A673 (cell line): ENCODE data around the gene MTM1. TPM values are rescaled to one million over a fixed set of nuclear protein-coding genes. Genes with fewer than 3 reads are reported as not detected.

ENCODE experiments used
- Bru-seq: library from RNA; stranded (reverse); fragments of 400-500 nt; gene quantifications from one replicate; lab custom pipeline; 2021; lab: Mats Ljungman, UMichigan
- BruChase-seq, 2 experiments: library from RNA; stranded (reverse); fragments of 400-500 nt; gene quantifications; one replicate each; lab custom pipeline; 2021; lab: Mats Ljungman, UMichigan
- BruUV-seq: library from RNA; stranded (reverse); fragments of 400-500 nt; replicated peaks from 2 replicates; lab custom pipeline; 2021; lab: Mats Ljungman, UMichigan
- CTCF ChIA-PET: fragments of 300-600 bp; sonication (Branson Sonifier 250); formaldehyde crosslinking; loops from one replicate; lab custom pipeline; 2022; ENCODE audit warnings: antibody characterized with exemption; lab: Charles Lee
- POLR2A ChIA-PET: fragments of 300-600 bp; sonication (Branson Sonifier 250); formaldehyde crosslinking; loops from one replicate; lab custom pipeline; 2022; ENCODE audit warnings: antibody characterized with exemption; ENCODE audit not compliant: low non-redundant PET; lab: Charles Lee
- DNase-seq: peaks from one replicate; pipeline ENCODE4 v3.0.0-alpha.2; 2015; ENCODE audit warnings: low spot score
- H3K27ac ChIP-seq: fragments of 200-600 bp; sonication (generic); 2 replicates; pipeline ENCODE4 v1.5.1; 2016; ENCODE audit warnings: mixed run types, low read depth, mild to moderate bottlenecking, mixed read lengths, antibody characterized with exemption, low read length; ENCODE audit not compliant: poor library complexity, severe bottlenecking
- H3K27me3 ChIP-seq: fragments of 200-600 bp; sonication (generic); replicated peaks from 2 replicates; pipeline ENCODE4 v1.6.1; 2017; ENCODE audit warnings: mixed run types, low read depth, mild to moderate bottlenecking, mixed read lengths, antibody characterized with exemption, low read length; ENCODE audit not compliant: insufficient read depth, poor library complexity
- H3K36me3 ChIP-seq: fragments of 200-600 bp; sonication (generic); 2 replicates; pipeline ENCODE4 v1.6.1; 2016; ENCODE audit warnings: mixed run types, mild to moderate bottlenecking, mixed read lengths, antibody characterized with exemption, low read length; ENCODE audit not compliant: insufficient read depth, poor library complexity, severe bottlenecking
- H3K4me1 ChIP-seq: fragments of 200-600 bp; sonication (generic); 2 replicates; pipeline ENCODE4 v1.6.1; 2017; ENCODE audit warnings: mixed run types, mild to moderate bottlenecking, mixed read lengths, antibody characterized with exemption, low read length; ENCODE audit not compliant: insufficient read depth, poor library complexity, severe bottlenecking
- H3K4me3 ChIP-seq: fragments of 200-600 bp; sonication (generic); 2 replicates; pipeline ENCODE4 v1.5.1; 2016; ENCODE audit warnings: low read depth, mixed run types, mild to moderate bottlenecking, mixed read lengths, low read length; ENCODE audit not compliant: poor library complexity, severe bottlenecking
- H3K9me3 ChIP-seq: fragments of 200-600 bp; sonication (generic); 2 replicates; pipeline ENCODE4 v1.6.1; 2016; ENCODE audit warnings: mixed run types, low read depth, mild to moderate bottlenecking, mixed read lengths, antibody characterized with exemption, low read length; ENCODE audit not compliant: poor library complexity, severe bottlenecking
- CTCF ChIP-seq: fragments of 300-800, 200-600 bp; sonication (generic); conservative IDR thresholded peaks from 2 replicates; pipeline ENCODE4 v1.5.1; 2017; ENCODE audit warnings: low read depth, mild to moderate bottlenecking, antibody characterized with exemption, low read length, moderate library complexity, mixed read lengths
- EZH2 ChIP-seq: fragments of 200-600 bp; sonication (generic); IDR thresholded peaks from 2 replicates; pipeline ENCODE4 v1.6.1; 2017; ENCODE audit warnings: borderline replicate concordance, low read depth, mild to moderate bottlenecking, mixed read lengths, antibody characterized with exemption, low read length; ENCODE audit not compliant: poor library complexity, severe bottlenecking
- intact Hi-C: fragments of 100-400 bp; cut with micrococcal nuclease; formaldehyde crosslinking; loops from one replicate; pipeline ENCODE4 v1.10.0; 2022; ENCODE audit not compliant: unreplicated experiment
- long read RNA-seq: library from polyadenylated mRNA; stranded (forward); transcript quantifications from one replicate; pipeline ENCODE4 v2.0.0, GENCODE V29; 2022
- total RNA-seq: library from RNA; stranded (reverse); gene quantifications from 2 replicates; pipeline ENCODE4 v1.2.3, GENCODE V29; 2021

Gene MTM1
- total RNA-seq (7.1 and 9.4 TPM in 2 replicates), Bru-seq, nascent RNA (percentile 57 among the genes with signal in this experiment), BruChase-seq, experiment 1, labeled RNA remaining after a 2-hour chase (percentile 57 among the genes with signal in this experiment), BruChase-seq, experiment 2, labeled RNA remaining after a 6-hour chase (percentile 47 among the genes with signal in this experiment)
- long read RNA-seq, transcript MTM1-203 (15 exons, 3,593 nt): major isoform, 19 of 29 reads
- long read RNA-seq, partial matches to known transcripts: 2 of 29 reads
- long read RNA-seq, other reads (novel, unspliced or antisense): 8 of 29 reads

GRCh38 chrX:150568320-150569154 is at the start of gene MTM1:
Gene MTM1, plus strand, starts transcription at chrX:150568621. Its CDS starts 23,994 bp downstream, at chrX:150592615.
- no TSS peak for BruUV-seq
- CTCF ChIA-PET: no interaction called here

GRCh38 chrX:150522494-150522893 is 45.9 kb upstream of the MTM1 start:
- intact Hi-C loops: no loop called here
- TF ChIP-seq EZH2 (no peak), CTCF (no peak)
- ChIA-PET POLR2A (no interaction called here), CTCF (no interaction called here)
- no peak for DNase-seq
- H3K27me3 ChIP-seq: no peaks in the 10 kb centered on the region
- no peaks in the 10 kb centered on the region for H3K4me1 ChIP-seq
- no peak overlapping the region for H3K4me3 ChIP-seq
- H3K36me3 ChIP-seq: no peaks in the 10 kb centered on the region
- no peaks in the 10 kb centered on the region for H3K9me3 ChIP-seq
- no peak overlapping the region for H3K27ac ChIP-seq
- no TSS peak for BruUV-seq

More at GRCh38 chrX:150568320-150569154, at the start of gene MTM1:
- DNase-seq: peak; percentile 95
- peak within 1 kb of the TSS; percentile 72 for H3K4me3 ChIP-seq
- peaks cover 11% of the 10 kb centered on the region for H3K4me1 ChIP-seq
- peak within 1 kb of the TSS; percentile 61 for H3K27ac ChIP-seq
- no peaks in the 10 kb centered on the region for H3K36me3 ChIP-seq
- no peaks in the 10 kb centered on the region for H3K27me3 ChIP-seq
- POLR2A ChIA-PET: no interaction called here
- intact Hi-C loops: loop anchor here (10.0 kb wide), 1 partner anchor 1106 kb away; no protein-coding TSS in a partner anchor
- no peaks in the 10 kb centered on the region for H3K9me3 ChIP-seq
- TF ChIP-seq CTCF (no peak), EZH2 (no peak)

GRCh38 chrX:150525061-150525919 is 43.1 kb upstream of the MTM1 start:
- TF ChIP-seq EZH2: no peak
- TF ChIP-seq CTCF: no peak
- ChIA-PET CTCF (no interaction called here), POLR2A (no interaction called here)
- BruUV-seq: no TSS peak
- H3K9me3 ChIP-seq: no peaks in the 10 kb centered on the region
- no peak for DNase-seq
- H3K27ac ChIP-seq: no peak overlapping the region
- H3K4me1 ChIP-seq: no peaks in the 10 kb centered on the region
- H3K36me3 ChIP-seq: no peaks in the 10 kb centered on the region
- intact Hi-C loops: no loop called here
- H3K27me3 ChIP-seq: no peaks in the 10 kb centered on the region
- no peak overlapping the region for H3K4me3 ChIP-seq
